Ascending aorta (tissue), 2 donors: ENCODE data around the gene ARMC3. TPM values are rescaled to one million over a fixed set of nuclear protein-coding genes. Genes with fewer than 3 reads are reported as not detected.

ENCODE experiments used
- DNase-seq, 2 donors: peaks; one replicate each; pipeline ENCODE4 v3.0.0-alpha.2; 2019; ENCODE audit warnings: low spot score in 2 of 2
- H3K27ac ChIP-seq, 2 donors: fragments of 200-600 bp; sonication (generic); one replicate each; pipeline ENCODE4 v1.5.1; 2016 to 2017; ENCODE audit warnings: mild to moderate bottlenecking in 1 of 2
- H3K27me3 ChIP-seq: fragments of 200-600 bp; sonication (generic); one replicate; pipeline ENCODE4 v1.5.1; 2017
- H3K36me3 ChIP-seq, 2 donors: fragments of 200-600 bp; sonication (generic); one replicate each; pipeline ENCODE4 v1.5.1; 2016
- H3K4me1 ChIP-seq, 2 donors: fragments of 200-600 bp; sonication (generic); one replicate each; pipeline ENCODE4 v1.5.1; 2016 to 2017; ENCODE audit warnings: mild to moderate bottlenecking in 1 of 2
- H3K4me3 ChIP-seq, 2 donors: fragments of 200-600 bp; sonication (generic); one replicate each; pipeline ENCODE4 v1.5.1; 2016 to 2017; ENCODE audit warnings: mild to moderate bottlenecking in 1 of 2
- H3K9me3 ChIP-seq, 2 donors: fragments of 200-600 bp; sonication (generic); one replicate each; pipeline ENCODE4 v1.5.1; 2016
- intact Hi-C: fragments of 100-400 bp; cut with DNase I; formaldehyde crosslinking; loops from one replicate; pipeline ENCODE4 v1.15.1; 2023
- total RNA-seq: library from RNA; depleted of rRNA; stranded (reverse); fragments of >200 nt; gene quantifications from one replicate; pipeline ENCODE4 v1.1.0, GENCODE V29; 2016
- TF ChIP-seq, protein P1 (sequence below), 3 experiments: fragments of 200-600 bp in 2 of 3; fragments of 450-650 bp in 1 of 3; sonication (generic) in 2 of 3; IDR thresholded peaks; one replicate each; pipeline ENCODE4 v1.5.1; 2016 to 2019; ENCODE audit warnings: antibody characterized with exemption in 3 of 3, mild to moderate bottlenecking in 1 of 3, moderate library complexity in 1 of 3

Gene ARMC3
- total RNA-seq, 1 donor from 2014 or later: not detected

- DNase-seq: no peak
- intact Hi-C loops: no loop called here
- no peaks in the 10 kb centered on the region for H3K36me3 ChIP-seq
- H3K4me3 ChIP-seq: no peak overlapping the region
- no peaks in the 10 kb centered on the region for H3K9me3 ChIP-seq
- TF ChIP-seq, protein P1, sequence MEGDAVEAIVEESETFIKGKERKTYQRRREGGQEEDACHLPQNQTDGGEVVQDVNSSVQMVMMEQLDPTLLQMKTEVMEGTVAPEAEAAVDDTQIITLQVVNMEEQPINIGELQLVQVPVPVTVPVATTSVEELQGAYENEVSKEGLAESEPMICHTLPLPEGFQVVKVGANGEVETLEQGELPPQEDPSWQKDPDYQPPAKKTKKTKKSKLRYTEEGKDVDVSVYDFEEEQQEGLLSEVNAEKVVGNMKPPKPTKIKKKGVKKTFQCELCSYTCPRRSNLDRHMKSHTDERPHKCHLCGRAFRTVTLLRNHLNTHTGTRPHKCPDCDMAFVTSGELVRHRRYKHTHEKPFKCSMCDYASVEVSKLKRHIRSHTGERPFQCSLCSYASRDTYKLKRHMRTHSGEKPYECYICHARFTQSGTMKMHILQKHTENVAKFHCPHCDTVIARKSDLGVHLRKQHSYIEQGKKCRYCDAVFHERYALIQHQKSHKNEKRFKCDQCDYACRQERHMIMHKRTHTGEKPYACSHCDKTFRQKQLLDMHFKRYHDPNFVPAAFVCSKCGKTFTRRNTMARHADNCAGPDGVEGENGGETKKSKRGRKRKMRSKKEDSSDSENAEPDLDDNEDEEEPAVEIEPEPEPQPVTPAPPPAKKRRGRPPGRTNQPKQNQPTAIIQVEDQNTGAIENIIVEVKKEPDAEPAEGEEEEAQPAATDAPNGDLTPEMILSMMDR (IDR thresholded peaks at IDR 0.05): no peak
- H3K4me1 ChIP-seq: no peaks in the 10 kb centered on the region
- H3K27me3 ChIP-seq: no peaks in the 10 kb centered on the region
- no peak overlapping the region for H3K27ac ChIP-seq
These were observed 85.9 kb downstream of the ARMC3 start for GRCh38 chr10:23013581-23014335.

DNA sequence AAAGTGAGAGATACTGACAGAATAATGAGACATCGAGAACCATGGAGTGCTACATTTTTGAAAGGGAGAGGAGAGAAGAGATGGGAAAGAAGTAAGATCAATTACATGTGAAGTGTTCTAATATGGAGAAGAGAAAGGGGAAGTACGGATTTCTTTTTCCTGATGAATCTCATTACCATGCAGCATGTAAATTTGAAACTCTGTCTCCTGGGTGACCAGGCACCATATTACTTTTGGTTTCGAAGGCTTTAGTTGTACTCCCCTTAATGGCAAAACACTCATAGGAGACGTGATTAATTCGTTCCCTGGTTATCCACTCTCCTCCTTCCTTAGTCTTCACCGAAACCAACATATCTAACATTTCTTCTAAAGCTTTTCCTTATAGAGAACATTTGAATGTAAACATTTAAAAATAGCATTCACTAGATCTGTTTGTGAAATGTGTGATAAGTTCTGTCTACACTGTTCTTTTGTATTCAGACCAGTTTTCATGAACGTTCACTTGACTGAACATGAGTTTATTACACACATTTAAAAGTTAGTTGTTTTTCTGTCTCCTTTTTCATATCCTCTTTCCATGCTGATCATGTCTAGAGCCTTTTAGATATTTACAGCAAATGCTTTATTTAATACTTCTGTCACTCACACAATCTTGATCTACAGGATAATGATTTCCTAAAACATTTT lies 87.3 kb downstream of the ARMC3 start:
- intact Hi-C loops: no loop called here
- H3K27ac ChIP-seq: no peak overlapping the region
- H3K4me3 ChIP-seq: no peak overlapping the region
- DNase-seq: no peak
- no peaks in the 10 kb centered on the region for H3K27me3 ChIP-seq
- H3K4me1 ChIP-seq: no peaks in the 10 kb centered on the region
- H3K9me3 ChIP-seq: no peaks in the 10 kb centered on the region
- TF ChIP-seq, protein P1 (IDR thresholded peaks at IDR 0.05): no peak
- H3K36me3 ChIP-seq: no peaks in the 10 kb centered on the region

DNA sequence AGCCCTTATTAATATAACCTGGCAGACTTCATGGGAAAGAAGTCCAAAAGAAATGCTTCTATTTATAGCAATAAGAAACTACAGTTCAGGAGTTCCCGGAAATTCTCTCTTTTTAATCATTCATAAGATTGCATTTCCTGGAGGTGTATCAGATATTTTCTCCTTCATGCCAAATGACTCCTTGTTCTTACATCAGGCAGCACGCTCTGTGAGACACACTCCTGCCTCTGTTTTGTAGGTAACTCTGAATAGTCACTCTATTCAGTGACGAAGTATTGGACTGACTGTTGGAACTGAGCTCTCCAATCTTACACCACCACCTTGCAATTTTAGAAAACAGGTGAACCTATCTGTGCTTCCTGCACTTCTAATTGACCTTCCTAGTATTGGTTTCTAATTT lies 88.8 kb downstream of the ARMC3 start:
- H3K36me3 ChIP-seq: no peaks in the 10 kb centered on the region
- H3K27me3 ChIP-seq: no peaks in the 10 kb centered on the region
- H3K4me3 ChIP-seq: no peak overlapping the region
- no peak for DNase-seq
- H3K27ac ChIP-seq: no peak overlapping the region
- peaks cover 0 to 6% of the 10 kb centered on the region in 2 donors for H3K9me3 ChIP-seq
- TF ChIP-seq, protein P1 (IDR thresholded peaks at IDR 0.05): no peak
- intact Hi-C loops: no loop called here
- no peaks in the 10 kb centered on the region for H3K4me1 ChIP-seq

GRCh38 chr10:23019633-23020032 lies 91.8 kb downstream of the ARMC3 start:
- intact Hi-C loops: no loop called here
- H3K4me3 ChIP-seq: no peak overlapping the region
- H3K27me3 ChIP-seq: no peaks in the 10 kb centered on the region
- no peaks in the 10 kb centered on the region for H3K36me3 ChIP-seq
- TF ChIP-seq, protein P1 (IDR thresholded peaks at IDR 0.05): no peak
- H3K4me1 ChIP-seq: no peaks in the 10 kb centered on the region
- H3K27ac ChIP-seq: no peak overlapping the region
- H3K9me3 ChIP-seq: peaks cover 0 to 12% of the 10 kb centered on the region in 2 donors
- DNase-seq: no peak

DNA sequence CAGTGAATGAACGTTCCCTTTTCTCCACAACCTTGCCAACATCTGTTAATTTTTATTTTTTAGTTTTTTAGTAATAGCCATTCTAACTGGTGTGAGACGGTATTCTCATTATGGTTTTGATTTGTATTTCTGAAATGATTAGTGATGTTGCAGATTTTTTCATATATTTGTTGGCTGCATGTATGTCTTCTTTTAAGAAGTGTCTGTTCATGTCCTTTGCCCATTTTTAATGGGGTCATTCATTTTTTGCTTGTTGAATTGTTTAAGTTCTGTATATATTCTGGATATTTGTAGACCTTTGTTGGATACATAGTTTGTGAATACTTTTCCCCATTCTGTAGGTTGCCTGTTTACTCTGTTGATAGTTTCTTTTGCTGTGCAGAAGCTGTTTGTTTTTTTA lies 93.6 kb downstream of the ARMC3 start:
- Histone ChIP-seq H3K4me3 (no peak overlapping the region), H3K9me3 (peaks cover 0 to 12% of the 10 kb centered on the region in 2 donors), H3K4me1 (no peaks in the 10 kb centered on the region), H3K27me3 (no peaks in the 10 kb centered on the region), H3K27ac (no peak overlapping the region), H3K36me3 (no peaks in the 10 kb centered on the region)
- DNase-seq: no peak
- intact Hi-C loops: no loop called here
- TF ChIP-seq, protein P1 (IDR thresholded peaks at IDR 0.05): no peak
